C4-2B (cell line): ENCODE data around the gene CD36.

Source experiments
- H3K27ac ChIP-seq: fragments of 450-650 bp; 2 replicates; pipeline ENCODE4 v1.5.1; 2017
- ZFX ChIP-seq: fragments of 450-650 bp; IDR thresholded peaks from 2 replicates; pipeline ENCODE4 v1.6.1; 2017
- TF ChIP-seq, protein P1 (sequence below): fragments of 450-650 bp; conservative IDR thresholded peaks from 2 replicates; pipeline ENCODE4 v1.5.1; 2017; ENCODE audit warnings: mild to moderate bottlenecking

Gene CD36

DNA sequence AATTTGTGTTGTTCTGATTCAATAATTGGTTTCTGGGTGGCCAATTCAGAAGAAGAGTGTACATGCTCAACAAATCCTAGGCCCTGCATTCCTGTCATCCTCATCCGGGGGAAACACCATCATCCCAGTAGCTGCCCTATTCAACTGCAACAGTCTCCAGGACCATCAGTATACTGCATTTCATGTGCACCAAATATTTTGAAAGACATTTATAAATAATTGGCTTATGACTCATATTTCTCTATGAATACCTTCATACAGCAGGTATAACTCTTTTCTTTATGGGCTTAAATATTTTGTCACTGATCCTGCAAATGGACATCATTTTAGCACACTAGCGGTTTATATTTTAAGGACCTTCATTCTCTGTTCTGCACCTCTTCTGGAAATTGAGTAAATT lies 38.0 kb downstream of the CD36 start:
- TF ChIP-seq, protein P1, sequence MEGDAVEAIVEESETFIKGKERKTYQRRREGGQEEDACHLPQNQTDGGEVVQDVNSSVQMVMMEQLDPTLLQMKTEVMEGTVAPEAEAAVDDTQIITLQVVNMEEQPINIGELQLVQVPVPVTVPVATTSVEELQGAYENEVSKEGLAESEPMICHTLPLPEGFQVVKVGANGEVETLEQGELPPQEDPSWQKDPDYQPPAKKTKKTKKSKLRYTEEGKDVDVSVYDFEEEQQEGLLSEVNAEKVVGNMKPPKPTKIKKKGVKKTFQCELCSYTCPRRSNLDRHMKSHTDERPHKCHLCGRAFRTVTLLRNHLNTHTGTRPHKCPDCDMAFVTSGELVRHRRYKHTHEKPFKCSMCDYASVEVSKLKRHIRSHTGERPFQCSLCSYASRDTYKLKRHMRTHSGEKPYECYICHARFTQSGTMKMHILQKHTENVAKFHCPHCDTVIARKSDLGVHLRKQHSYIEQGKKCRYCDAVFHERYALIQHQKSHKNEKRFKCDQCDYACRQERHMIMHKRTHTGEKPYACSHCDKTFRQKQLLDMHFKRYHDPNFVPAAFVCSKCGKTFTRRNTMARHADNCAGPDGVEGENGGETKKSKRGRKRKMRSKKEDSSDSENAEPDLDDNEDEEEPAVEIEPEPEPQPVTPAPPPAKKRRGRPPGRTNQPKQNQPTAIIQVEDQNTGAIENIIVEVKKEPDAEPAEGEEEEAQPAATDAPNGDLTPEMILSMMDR: no peak
- TF ChIP-seq ZFX: no peak
- no peak overlapping the region for H3K27ac ChIP-seq

GRCh38 chr7:80677629-80678028 lies 39.2 kb downstream of the CD36 start:
- H3K27ac ChIP-seq: no peak overlapping the region
- TF ChIP-seq, protein P1: no peak
- TF ChIP-seq ZFX: no peak

DNA sequence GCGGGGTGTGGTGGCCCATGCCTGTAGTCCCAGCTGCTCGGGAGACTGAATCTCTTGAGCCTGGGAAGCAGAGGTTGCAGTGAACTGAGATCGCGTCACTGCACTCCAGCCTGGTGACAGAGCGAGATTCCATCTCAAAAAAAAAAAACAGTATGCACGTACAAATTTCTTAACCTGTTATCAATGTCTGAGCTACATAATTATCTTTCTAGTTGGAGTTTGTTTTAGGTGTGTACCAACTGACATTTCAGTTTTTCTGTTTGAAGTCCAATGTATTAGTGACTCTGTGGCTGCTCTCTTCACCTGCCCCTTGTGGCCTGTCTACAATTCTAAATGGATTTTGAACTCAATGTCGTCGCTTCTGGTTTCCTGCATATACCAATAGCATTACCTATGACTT lies 40.3 kb downstream of the CD36 start:
- TF ChIP-seq, protein P1: no peak
- TF ChIP-seq ZFX: no peak
- no peak overlapping the region for H3K27ac ChIP-seq

- no peak overlapping the region for H3K27ac ChIP-seq
- no peak for TF ChIP-seq ZFX
- TF ChIP-seq, protein P1: no peak
Observed at GRCh38 chr7:80679921-80680907, 41.8 kb downstream of the CD36 start.

DNA sequence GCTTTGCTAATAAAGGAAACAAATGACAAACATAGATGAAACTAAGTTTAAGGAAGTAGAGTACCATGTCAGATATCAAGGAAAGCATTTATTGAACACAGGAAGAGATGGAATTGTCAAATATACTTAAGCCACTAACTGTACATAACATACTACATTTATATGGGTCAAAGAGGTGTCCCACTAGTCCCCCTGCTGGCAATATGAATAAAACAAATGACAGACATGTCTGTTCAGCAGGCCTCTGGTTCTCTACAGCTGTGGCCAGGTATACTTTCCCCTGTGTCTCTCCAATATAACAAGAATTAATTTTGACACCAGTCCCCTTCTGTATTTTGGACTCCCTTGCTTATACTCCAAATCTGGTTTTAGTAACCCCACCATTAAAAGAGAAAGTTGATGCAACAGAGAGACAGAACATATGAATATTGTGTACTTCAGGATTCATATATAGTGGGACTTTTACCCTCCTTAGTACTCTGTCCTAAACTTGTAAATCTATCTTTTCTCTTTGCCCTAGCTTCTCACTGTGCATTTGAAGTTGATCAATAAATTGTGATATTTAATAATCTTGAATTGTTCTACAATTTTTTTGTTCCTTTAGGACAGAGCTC lies 42.9 kb downstream of the CD36 start:
- no peak overlapping the region for H3K27ac ChIP-seq
- TF ChIP-seq, protein P1: peak; percentile 89
- no peak for TF ChIP-seq ZFX

DNA sequence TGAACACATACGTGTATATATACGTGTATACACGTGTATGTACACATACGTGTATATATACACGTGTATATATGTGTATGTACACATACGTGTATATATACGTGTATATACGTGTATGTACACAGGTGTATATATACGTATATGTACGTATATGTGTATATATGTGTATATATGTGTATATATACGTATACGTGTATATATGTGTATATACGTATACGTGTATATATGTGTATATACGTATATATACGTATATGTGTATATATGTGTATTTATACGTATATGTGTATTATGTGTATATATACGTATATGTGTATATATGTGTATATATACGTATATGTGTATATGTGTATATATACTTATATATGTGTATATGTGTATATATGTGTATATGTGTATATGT lies 44.3 kb downstream of the CD36 start:
- no peak for TF ChIP-seq ZFX
- TF ChIP-seq, protein P1: no peak

GRCh38 chr7:80686576-80686975 lies 48.1 kb downstream of the CD36 start:
- no peak for TF ChIP-seq ZFX
- TF ChIP-seq, protein P1: no peak
- no peak overlapping the region for H3K27ac ChIP-seq

More for the DNA sequence above, 44.3 kb downstream of the CD36 start:
- H3K27ac ChIP-seq: no peak overlapping the region
